ENCODE results near the gene SLC41A2. TPM values are rescaled to one million over a fixed set of nuclear protein-coding genes. Genes with fewer than 3 reads are reported as not detected.
"Not testable (repeated sequence)": the region's sequence is repeated elsewhere in the genome, so short reads cannot be mapped to it uniquely, and the experiment has no call there.

Gene SLC41A2
- total RNA-seq, 6 experiments from 2014 or later = 6.7 to 9.4 (median 7.6) TPM

DNA sequence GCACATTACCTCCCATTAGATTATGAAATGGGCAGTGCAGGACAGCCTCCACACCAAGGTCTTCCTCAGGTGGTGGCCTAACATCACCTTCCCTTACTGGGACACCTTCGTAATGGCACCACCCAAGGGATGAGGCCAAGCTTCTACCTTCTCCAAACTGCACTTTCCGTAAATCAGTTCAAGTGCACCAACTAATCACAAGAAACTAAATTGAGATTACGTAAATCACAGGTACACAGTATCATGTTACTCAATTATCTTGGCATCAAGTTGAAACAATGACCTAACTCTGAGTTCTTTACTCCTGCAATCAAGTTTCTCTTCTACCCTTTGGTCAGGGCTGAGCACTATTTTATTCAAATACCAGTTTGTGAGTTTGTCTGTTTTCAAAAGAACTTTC lies 13.8 kb downstream of the SLC41A2 start:
- Mint-ChIP-seq H3K27ac (no peak overlapping the region), H3K4me3 (no peak overlapping the region), H3K4me1 (ENCODE audit: low read depth) (no peaks in the 10 kb centered on the region), H3K36me3 (ENCODE audit: low read depth) (peaks cover 10% of the 10 kb centered on the region), H3K9me3 (peaks cover 14% of the 10 kb centered on the region), H3K27me3 (ENCODE audit: insufficient read depth) (no peaks in the 10 kb centered on the region)
- no peak for DNase-seq
- TF ChIP-seq, protein P1, sequence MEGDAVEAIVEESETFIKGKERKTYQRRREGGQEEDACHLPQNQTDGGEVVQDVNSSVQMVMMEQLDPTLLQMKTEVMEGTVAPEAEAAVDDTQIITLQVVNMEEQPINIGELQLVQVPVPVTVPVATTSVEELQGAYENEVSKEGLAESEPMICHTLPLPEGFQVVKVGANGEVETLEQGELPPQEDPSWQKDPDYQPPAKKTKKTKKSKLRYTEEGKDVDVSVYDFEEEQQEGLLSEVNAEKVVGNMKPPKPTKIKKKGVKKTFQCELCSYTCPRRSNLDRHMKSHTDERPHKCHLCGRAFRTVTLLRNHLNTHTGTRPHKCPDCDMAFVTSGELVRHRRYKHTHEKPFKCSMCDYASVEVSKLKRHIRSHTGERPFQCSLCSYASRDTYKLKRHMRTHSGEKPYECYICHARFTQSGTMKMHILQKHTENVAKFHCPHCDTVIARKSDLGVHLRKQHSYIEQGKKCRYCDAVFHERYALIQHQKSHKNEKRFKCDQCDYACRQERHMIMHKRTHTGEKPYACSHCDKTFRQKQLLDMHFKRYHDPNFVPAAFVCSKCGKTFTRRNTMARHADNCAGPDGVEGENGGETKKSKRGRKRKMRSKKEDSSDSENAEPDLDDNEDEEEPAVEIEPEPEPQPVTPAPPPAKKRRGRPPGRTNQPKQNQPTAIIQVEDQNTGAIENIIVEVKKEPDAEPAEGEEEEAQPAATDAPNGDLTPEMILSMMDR (IDR thresholded peaks at IDR 0.05) = no peak

DNA sequence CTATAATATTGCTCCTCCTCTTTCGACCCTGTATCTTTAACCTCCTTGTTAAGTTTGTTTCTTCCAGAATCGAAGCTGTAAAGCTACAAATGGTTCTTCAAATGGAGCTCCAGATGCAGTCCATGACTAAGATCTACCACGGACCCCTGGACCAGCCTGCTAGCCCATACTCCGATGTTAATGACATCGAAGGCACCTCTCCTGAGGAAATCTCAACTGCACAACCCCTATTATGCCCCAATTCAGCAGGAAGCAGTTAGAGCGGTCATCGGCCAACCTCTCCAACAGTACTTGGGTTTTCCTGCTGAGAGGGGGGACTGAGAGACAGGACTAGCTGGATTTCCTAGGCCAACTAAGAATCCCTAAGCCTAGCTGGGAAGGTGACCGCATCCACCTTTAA lies 14.7 kb downstream of the SLC41A2 start:
- not testable (repeated sequence) for H3K4me3 Mint-ChIP-seq; H3K36me3 Mint-ChIP-seq (ENCODE audit: low read depth); H3K27me3 Mint-ChIP-seq (ENCODE audit: insufficient read depth); DNase-seq; H3K4me1 Mint-ChIP-seq (ENCODE audit: low read depth); H3K27ac Mint-ChIP-seq
- peaks cover 14% of the 10 kb centered on the region for H3K9me3 Mint-ChIP-seq

DNA sequence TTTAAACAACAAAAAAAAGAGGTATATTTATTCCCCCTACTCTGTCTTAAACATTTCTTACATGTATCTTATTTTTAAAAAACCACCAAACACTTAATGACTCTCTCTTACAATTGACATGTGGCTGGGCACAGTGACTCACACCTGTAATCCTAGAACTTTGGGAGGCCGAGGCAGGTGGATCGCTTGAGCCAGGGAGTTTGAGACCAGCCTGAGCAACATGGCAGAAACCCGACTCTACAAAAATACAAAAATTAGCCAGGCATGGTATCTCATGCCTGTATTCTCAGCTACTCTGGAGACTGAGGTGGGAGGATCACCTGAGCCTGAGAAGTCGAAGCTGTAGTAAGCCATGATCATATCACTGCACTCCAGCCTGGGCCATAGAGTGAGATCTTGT lies 16.0 kb downstream of the SLC41A2 start:
- TF ChIP-seq, protein P1 (IDR thresholded peaks at IDR 0.05) = no peak
- no peak overlapping the region for H3K4me3 Mint-ChIP-seq
- no peaks in the 10 kb centered on the region for H3K27me3 Mint-ChIP-seq (ENCODE audit: insufficient read depth)
- H3K9me3 Mint-ChIP-seq = peaks cover 14% of the 10 kb centered on the region
- DNase-seq = no peak
- no peak overlapping the region for H3K27ac Mint-ChIP-seq
- peaks cover 10% of the 10 kb centered on the region for H3K36me3 Mint-ChIP-seq (ENCODE audit: low read depth)
- H3K4me1 Mint-ChIP-seq (ENCODE audit: low read depth) = peaks cover 8% of the 10 kb centered on the region

DNA sequence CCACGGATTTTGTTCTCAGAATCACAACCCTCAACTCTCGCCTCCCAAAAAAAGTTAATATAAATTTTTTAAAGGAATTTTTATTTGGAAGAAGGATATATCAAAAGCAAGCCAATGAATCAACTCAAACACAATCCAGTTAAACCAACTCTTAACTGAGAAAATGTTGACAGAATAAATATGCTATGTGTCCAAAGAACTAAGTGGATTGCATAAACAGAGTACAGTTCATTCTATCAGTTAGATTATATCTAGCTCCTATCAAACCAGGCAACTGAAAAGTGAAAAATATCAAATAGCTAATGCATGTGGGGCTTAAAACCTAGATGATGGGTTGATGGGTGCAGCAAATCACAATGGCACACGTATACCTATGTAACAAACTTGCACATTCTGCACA lies 16.6 kb downstream of the SLC41A2 start:
- H3K27me3 Mint-ChIP-seq (ENCODE audit: insufficient read depth) = no peaks in the 10 kb centered on the region
- H3K9me3 Mint-ChIP-seq = peaks cover 14% of the 10 kb centered on the region
- no peak overlapping the region for H3K4me3 Mint-ChIP-seq
- peaks cover 8% of the 10 kb centered on the region for H3K4me1 Mint-ChIP-seq (ENCODE audit: low read depth)
- DNase-seq = no peak
- no peak overlapping the region for H3K27ac Mint-ChIP-seq
- H3K36me3 Mint-ChIP-seq (ENCODE audit: low read depth) = peaks cover 10% of the 10 kb centered on the region
- TF ChIP-seq, protein P1 (IDR thresholded peaks at IDR 0.05) = no peak

DNA sequence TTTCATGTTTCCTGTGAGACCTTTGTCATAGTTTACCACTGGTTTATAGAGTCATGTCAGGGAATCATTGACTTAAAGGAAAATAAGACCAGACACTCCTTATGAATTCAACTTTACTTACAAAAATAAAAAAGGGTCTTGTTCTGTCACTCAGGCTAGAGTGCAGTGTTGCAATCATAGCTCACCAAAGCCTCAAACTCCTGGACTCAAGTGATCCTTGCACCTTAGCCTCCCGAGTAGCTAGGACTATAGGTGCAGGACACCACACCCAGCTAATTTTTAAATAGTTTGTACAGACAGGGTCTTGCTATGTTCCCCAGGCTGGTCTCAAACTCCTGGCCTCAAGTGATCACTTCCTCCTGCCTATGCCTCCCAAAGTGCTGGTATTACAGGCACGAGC lies 19.0 kb downstream of the SLC41A2 start:
- Mint-ChIP-seq H3K27me3 (ENCODE audit: insufficient read depth) (no peaks in the 10 kb centered on the region), H3K4me3 (no peak overlapping the region), H3K4me1 (ENCODE audit: low read depth) (peaks cover 8% of the 10 kb centered on the region), H3K27ac (no peak overlapping the region), H3K9me3 (peaks cover 9% of the 10 kb centered on the region), H3K36me3 (ENCODE audit: low read depth) (peaks cover 9% of the 10 kb centered on the region)
- TF ChIP-seq, protein P1 (IDR thresholded peaks at IDR 0.05) = no peak
- DNase-seq = no peak

DNA sequence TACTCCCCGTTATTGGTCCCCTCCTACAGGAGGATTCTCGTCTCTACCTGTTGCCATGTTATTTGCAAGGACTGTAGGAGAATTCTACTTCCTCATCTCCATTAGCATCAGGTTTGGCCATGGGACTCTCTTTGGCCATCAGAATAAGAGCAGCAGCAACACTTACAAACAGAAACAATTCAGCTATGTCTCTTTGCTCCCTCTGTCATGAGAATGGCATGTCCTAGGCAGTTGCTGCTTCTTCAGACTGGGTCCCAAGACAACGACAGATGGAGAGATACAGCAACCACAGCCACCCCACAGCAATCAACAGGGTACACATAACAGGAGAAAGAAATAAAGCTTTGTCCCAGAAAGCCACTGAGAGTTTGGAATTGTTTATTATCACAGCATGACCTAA lies 19.7 kb downstream of the SLC41A2 start:
- Mint-ChIP-seq H3K9me3 (peaks cover 2% of the 10 kb centered on the region), H3K27ac (no peak overlapping the region), H3K4me1 (ENCODE audit: low read depth) (peaks cover 8% of the 10 kb centered on the region), H3K36me3 (ENCODE audit: low read depth) (peaks cover 2% of the 10 kb centered on the region), H3K27me3 (ENCODE audit: insufficient read depth) (no peaks in the 10 kb centered on the region), H3K4me3 (no peak overlapping the region)
- TF ChIP-seq, protein P1 (IDR thresholded peaks at IDR 0.05) = no peak
- peak; percentile 27 for DNase-seq

All from HFFc6 (cell line).